ENCODE results near the gene TCTA.

TCTA gene

GRCh38 chr3:49460188-49460890 is 48.1 kb downstream of the TCTA start:
- POLR2A ChIA-PET, result interaction anchor here (3.2 kb wide), 1 partner anchor 10 kb away, joined by 20 read pairs; the partner anchor contains the start of gene DAG1
- DNase-seq (ENCODE audit: extremely low spot score), result no peak
- TF ChIP-seq TARDBP (IDR thresholded peaks at IDR 0.05) (no peak), PKNOX1 (IDR thresholded peaks at IDR 0.05) (no peak), SUZ12 (IDR thresholded peaks at IDR 0.05) (no peak), SP1 (IDR thresholded peaks at IDR 0.05) (no peak), LEF1 (IDR thresholded peaks at IDR 0.05; ENCODE audit: borderline replicate concordance) (no peak), BHLHE40 (IDR thresholded peaks at IDR 0.05; ENCODE audit: borderline replicate concordance) (no peak), FOXA1 (IDR thresholded peaks at IDR 0.05) (no peak), FOXK2 (IDR thresholded peaks at IDR 0.05) (no peak), ELF4 (IDR thresholded peaks at IDR 0.05) (no peak)
- CTCF ChIA-PET, result interaction anchor here (0.6 to 0.8 kb wide), 2 partner anchors 11 to 13 kb away, joined by 3 read pairs; no protein-coding TSS in a partner anchor

- CTCF ChIA-PET, result no interaction called here
- TF ChIP-seq BHLHE40 (IDR thresholded peaks at IDR 0.05; ENCODE audit: borderline replicate concordance) (no peak), HDGF (IDR thresholded peaks at IDR 0.05; ENCODE audit: borderline replicate concordance) (no peak), FOXA1 (IDR thresholded peaks at IDR 0.05) (no peak), LEF1 (IDR thresholded peaks at IDR 0.05; ENCODE audit: borderline replicate concordance) (no peak), SP1 (IDR thresholded peaks at IDR 0.05) (no peak), CTBP1 (IDR thresholded peaks at IDR 0.05; ENCODE audit: borderline replicate concordance) (no peak), FOXK2 (IDR thresholded peaks at IDR 0.05) (no peak)
- POLR2A ChIA-PET, result interaction anchor here (3.2 kb wide), 1 partner anchor 9 kb away, joined by 20 read pairs; the partner anchor contains the start of gene DAG1
- no peak for DNase-seq (ENCODE audit: extremely low spot score)
Observed at GRCh38 chr3:49460956-49461355, 48.7 kb downstream of the TCTA start.

- DNase-seq (ENCODE audit: extremely low spot score), result no peak
- POLR2A ChIA-PET, result interaction anchor here (1.8 to 3.2 kb wide), 2 partner anchors 9 to 122 kb away, joined by 6 to 20 read pairs; partner anchors contain the start of genes DAG1 and USP4
- TF ChIP-seq LEF1 (IDR thresholded peaks at IDR 0.05; ENCODE audit: borderline replicate concordance), result no peak
- TF ChIP-seq NFRKB (IDR thresholded peaks at IDR 0.05), result no peak
- no peak for TF ChIP-seq FOXA1 (IDR thresholded peaks at IDR 0.05)
- no peak for TF ChIP-seq ELF4 (IDR thresholded peaks at IDR 0.05)
- no peak for TF ChIP-seq SUZ12 (IDR thresholded peaks at IDR 0.05)
- TF ChIP-seq BHLHE40 (IDR thresholded peaks at IDR 0.05; ENCODE audit: borderline replicate concordance), result no peak
- TF ChIP-seq L3MBTL2 (conservative IDR thresholded peaks at IDR 0.05), result no peak
- TF ChIP-seq HDGF (IDR thresholded peaks at IDR 0.05; ENCODE audit: borderline replicate concordance), result no peak
- no peak for TF ChIP-seq PKNOX1 (IDR thresholded peaks at IDR 0.05)
- TF ChIP-seq CTBP1 (IDR thresholded peaks at IDR 0.05; ENCODE audit: borderline replicate concordance), result no peak
- no peak for TF ChIP-seq FOXM1 (IDR thresholded peaks at IDR 0.05; ENCODE audit: borderline replicate concordance)
- no peak for TF ChIP-seq ZNF384 (IDR thresholded peaks at IDR 0.05)
- TF ChIP-seq SP1 (IDR thresholded peaks at IDR 0.05), result no peak
- TF ChIP-seq TARDBP (IDR thresholded peaks at IDR 0.05), result no peak
- no peak for TF ChIP-seq ARNT (IDR thresholded peaks at IDR 0.05)
- CTCF ChIA-PET, result no interaction called here
Observed at GRCh38 chr3:49461443-49462171, 49.4 kb downstream of the TCTA start.

- DNase-seq (ENCODE audit: extremely low spot score), result no peak
- TF ChIP-seq LEF1 (IDR thresholded peaks at IDR 0.05; ENCODE audit: borderline replicate concordance) (no peak), L3MBTL2 (conservative IDR thresholded peaks at IDR 0.05) (no peak), TARDBP (IDR thresholded peaks at IDR 0.05) (no peak), SP1 (IDR thresholded peaks at IDR 0.05) (no peak), PKNOX1 (IDR thresholded peaks at IDR 0.05) (no peak), CTBP1 (IDR thresholded peaks at IDR 0.05; ENCODE audit: borderline replicate concordance) (no peak)
- POLR2A ChIA-PET, result interaction anchor here (1.8 kb wide), 1 partner anchor 122 kb away, joined by 6 read pairs; the partner anchor contains the start of gene USP4
- CTCF ChIA-PET, result no interaction called here
Observed at GRCh38 chr3:49462222-49462621, 50.0 kb downstream of the TCTA start.

GRCh38 chr3:49465270-49466034 is 53.2 kb downstream of the TCTA start:
- no peak for DNase-seq (ENCODE audit: extremely low spot score)
- TF ChIP-seq TARDBP (IDR thresholded peaks at IDR 0.05) (no peak), HDGF (IDR thresholded peaks at IDR 0.05; ENCODE audit: borderline replicate concordance) (no peak), ZNF384 (IDR thresholded peaks at IDR 0.05) (no peak), ARNT (IDR thresholded peaks at IDR 0.05) (no peak), PKNOX1 (IDR thresholded peaks at IDR 0.05) (no peak)
- POLR2A ChIA-PET, result no interaction called here
- CTCF ChIA-PET, result interaction anchor here (0.6 kb wide), 1 partner anchor 13 kb away, joined by 7 read pairs; no protein-coding TSS in a partner anchor

All from HEK293T (cell line).